ENCODE results near the gene DRD2.
A peak's percentile ranks its signal among the peaks of the same experiment; 100 is the strongest.

DRD2 gene

GRCh38 chr11:113473983-113474361, 1.2 kb downstream of the DRD2 start:
- Histone ChIP-seq H2AFZ (ENCODE audit: low read length) (no peak overlapping the region), H4K20me1 (ENCODE audit: insufficient read depth, low read length) (no peaks in the 10 kb centered on the region), H3K4me2 (ENCODE audit: low read depth, low read length) (peak overlapping the region; percentile 74; the same call in 1 of the 2 replicates), H3K27me3 (replicated peaks; ENCODE audit: insufficient read depth, low read length) (peaks cover 5% of the 10 kb centered on the region; the same call in 1 of the 2 replicates), H3F3A (ENCODE audit: insufficient read depth, low read length) (no peaks in the 10 kb centered on the region), H3K36me3 (replicated peaks; ENCODE audit: insufficient read depth, low read length) (no peaks in the 10 kb centered on the region), H3K4me1 (ENCODE audit: low read length) (no peaks in the 10 kb centered on the region), H3K9ac (ENCODE audit: low read length) (no peak overlapping the region), H3K4me3 (ENCODE audit: low read length) (no peak overlapping the region), H3K27ac (ENCODE audit: low read length) (no peak overlapping the region), H3K79me2 (ENCODE audit: low read length) (no peaks in the 10 kb centered on the region), H3K9me3 (replicated peaks; ENCODE audit: insufficient read depth, low read length) (no peaks in the 10 kb centered on the region), H3K9me2 (replicated peaks; ENCODE audit: insufficient read depth, low read length) (no peaks in the 10 kb centered on the region)
- no peak for DNase-seq
- TF ChIP-seq, protein P1, sequence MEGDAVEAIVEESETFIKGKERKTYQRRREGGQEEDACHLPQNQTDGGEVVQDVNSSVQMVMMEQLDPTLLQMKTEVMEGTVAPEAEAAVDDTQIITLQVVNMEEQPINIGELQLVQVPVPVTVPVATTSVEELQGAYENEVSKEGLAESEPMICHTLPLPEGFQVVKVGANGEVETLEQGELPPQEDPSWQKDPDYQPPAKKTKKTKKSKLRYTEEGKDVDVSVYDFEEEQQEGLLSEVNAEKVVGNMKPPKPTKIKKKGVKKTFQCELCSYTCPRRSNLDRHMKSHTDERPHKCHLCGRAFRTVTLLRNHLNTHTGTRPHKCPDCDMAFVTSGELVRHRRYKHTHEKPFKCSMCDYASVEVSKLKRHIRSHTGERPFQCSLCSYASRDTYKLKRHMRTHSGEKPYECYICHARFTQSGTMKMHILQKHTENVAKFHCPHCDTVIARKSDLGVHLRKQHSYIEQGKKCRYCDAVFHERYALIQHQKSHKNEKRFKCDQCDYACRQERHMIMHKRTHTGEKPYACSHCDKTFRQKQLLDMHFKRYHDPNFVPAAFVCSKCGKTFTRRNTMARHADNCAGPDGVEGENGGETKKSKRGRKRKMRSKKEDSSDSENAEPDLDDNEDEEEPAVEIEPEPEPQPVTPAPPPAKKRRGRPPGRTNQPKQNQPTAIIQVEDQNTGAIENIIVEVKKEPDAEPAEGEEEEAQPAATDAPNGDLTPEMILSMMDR (IDR thresholded peaks at IDR 0.05; ENCODE audit: low read length): no peak
- TF ChIP-seq EZH2 (optimal IDR thresholded peaks at IDR 0.05; ENCODE audit: low read depth, low read length) (no peak), EZH2phosphoT487 (IDR thresholded peaks at IDR 0.05; ENCODE audit: low read length) (no peak)

DNA sequence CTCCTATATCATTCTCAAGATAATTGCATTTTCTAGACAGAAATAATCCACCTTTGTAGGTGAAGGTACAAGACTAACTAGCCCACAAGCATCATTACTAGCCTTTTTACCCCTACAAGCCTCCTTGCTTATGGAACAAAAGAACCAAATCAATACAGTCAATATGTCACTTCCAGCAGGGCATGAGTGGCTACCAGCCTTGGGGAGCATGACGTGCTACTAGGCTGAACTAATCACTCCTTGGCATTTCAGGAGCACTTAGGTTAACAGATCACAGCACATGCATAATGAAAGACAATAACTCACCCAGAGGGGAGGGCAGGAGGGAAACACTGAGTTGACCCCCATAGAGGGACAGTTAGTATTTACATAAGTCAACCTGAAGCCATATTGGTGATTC, 2.7 kb downstream of the DRD2 start:
- H3K27me3 ChIP-seq (replicated peaks; ENCODE audit: insufficient read depth, low read length): peaks cover 5% of the 10 kb centered on the region; the same call in 1 of the 2 replicates
- H3K27ac ChIP-seq (ENCODE audit: low read length): no peak overlapping the region
- no peak overlapping the region for H3K4me2 ChIP-seq (ENCODE audit: low read depth, low read length)
- H3F3A ChIP-seq (ENCODE audit: insufficient read depth, low read length): no peaks in the 10 kb centered on the region
- no peak overlapping the region for H3K4me3 ChIP-seq (ENCODE audit: low read length)
- H3K9me2 ChIP-seq (replicated peaks; ENCODE audit: insufficient read depth, low read length): no peaks in the 10 kb centered on the region
- TF ChIP-seq, protein P1 (IDR thresholded peaks at IDR 0.05; ENCODE audit: low read length): no peak
- TF ChIP-seq EZH2phosphoT487 (IDR thresholded peaks at IDR 0.05; ENCODE audit: low read length) (no peak), EZH2 (optimal IDR thresholded peaks at IDR 0.05; ENCODE audit: low read depth, low read length) (no peak)
- no peak overlapping the region for H3K9ac ChIP-seq (ENCODE audit: low read length)
- no peaks in the 10 kb centered on the region for H3K79me2 ChIP-seq (ENCODE audit: low read length)
- DNase-seq: no peak
- no peaks in the 10 kb centered on the region for H4K20me1 ChIP-seq (ENCODE audit: insufficient read depth, low read length)
- no peaks in the 10 kb centered on the region for H3K4me1 ChIP-seq (ENCODE audit: low read length)
- no peak overlapping the region for H2AFZ ChIP-seq (ENCODE audit: low read length)
- no peaks in the 10 kb centered on the region for H3K36me3 ChIP-seq (replicated peaks; ENCODE audit: insufficient read depth, low read length)
- no peaks in the 10 kb centered on the region for H3K9me3 ChIP-seq (replicated peaks; ENCODE audit: insufficient read depth, low read length)

- H3K4me2 ChIP-seq (ENCODE audit: low read depth, low read length): no peak overlapping the region
- H4K20me1 ChIP-seq (ENCODE audit: insufficient read depth, low read length): no peaks in the 10 kb centered on the region
- H3K4me1 ChIP-seq (ENCODE audit: low read length): no peaks in the 10 kb centered on the region
- H3K9me2 ChIP-seq (replicated peaks; ENCODE audit: insufficient read depth, low read length): no peaks in the 10 kb centered on the region
- no peak for DNase-seq
- H3K4me3 ChIP-seq (ENCODE audit: low read length): no peak overlapping the region
- no peaks in the 10 kb centered on the region for H3F3A ChIP-seq (ENCODE audit: insufficient read depth, low read length)
- H3K27ac ChIP-seq (ENCODE audit: low read length): no peak overlapping the region
- TF ChIP-seq, protein P1 (IDR thresholded peaks at IDR 0.05; ENCODE audit: low read length): no peak
- TF ChIP-seq EZH2 (optimal IDR thresholded peaks at IDR 0.05; ENCODE audit: low read depth, low read length) (no peak), EZH2phosphoT487 (IDR thresholded peaks at IDR 0.05; ENCODE audit: low read length) (no peak)
- no peaks in the 10 kb centered on the region for H3K79me2 ChIP-seq (ENCODE audit: low read length)
- H3K36me3 ChIP-seq (replicated peaks; ENCODE audit: insufficient read depth, low read length): no peaks in the 10 kb centered on the region
- no peaks in the 10 kb centered on the region for H3K9me3 ChIP-seq (replicated peaks; ENCODE audit: insufficient read depth, low read length)
- H3K27me3 ChIP-seq (replicated peaks; ENCODE audit: insufficient read depth, low read length): no peaks in the 10 kb centered on the region
- no peak overlapping the region for H2AFZ ChIP-seq (ENCODE audit: low read length)
- H3K9ac ChIP-seq (ENCODE audit: low read length): no peak overlapping the region
Measured at GRCh38 chr11:113470233-113470632, 5.0 kb downstream of the DRD2 start.

Data from MM.1S (cell line).